Natural killer cell (primary cell): ENCODE measurements around the gene FBXL7. TPM values are rescaled to one million over a fixed set of nuclear protein-coding genes. Genes with fewer than 3 reads are reported as not detected.

Source experiments
- ATAC-seq, 3 donors: fragments of 150-1000 bp in 2 of 3; fragments of 200-7000 bp in 1 of 3; cut with Tn5 transposase; 1 replicate in 1 of 3; 2 replicates in 2 of 3; pipeline ENCODE4 v1.10.0; 2021; ENCODE audit warnings: mild to moderate bottlenecking in 2 of 3, moderate library complexity in 2 of 3
- DNase-seq, 2 donors: peaks; one replicate each; pipeline versions ENCODE4 v3.0.0 to v3.0.0-alpha.2; 2013 to 2021; ENCODE audit warnings: mixed read lengths in 1 of 2
- H3K27ac ChIP-seq: one replicate; pipeline ENCODE4 v1.5.1; 2013; ENCODE audit warnings: mild to moderate bottlenecking, low read length
- H3K27me3 ChIP-seq: one replicate; pipeline ENCODE4 v1.6.1; 2013; ENCODE audit warnings: low read length; ENCODE audit not compliant: control insufficient read depth, insufficient read depth
- H3K36me3 ChIP-seq: one replicate; pipeline ENCODE4 v1.6.1; 2013; ENCODE audit warnings: low read length; ENCODE audit not compliant: control insufficient read depth, insufficient read depth
- H3K4me1 ChIP-seq: one replicate; pipeline ENCODE4 v1.6.1; 2013; ENCODE audit warnings: low read length; ENCODE audit not compliant: control insufficient read depth, insufficient read depth
- H3K4me3 ChIP-seq: one replicate; pipeline ENCODE4 v1.5.1; 2013; ENCODE audit warnings: low read length
- H3K9me3 ChIP-seq: one replicate; pipeline ENCODE4 v1.6.1; 2013; ENCODE audit warnings: low read length; ENCODE audit not compliant: control insufficient read depth, insufficient read depth
- H3K27ac Mint-ChIP-seq, 2 donors: one replicate each; pipeline ENCODE4 v1.8.0; 2022; ENCODE audit warnings: mild to moderate bottlenecking in 2 of 2, mixed read lengths in 2 of 2, moderate library complexity in 1 of 2
- H3K27me3 Mint-ChIP-seq, 2 donors: one replicate each; pipeline ENCODE4 v1.8.0; 2022; ENCODE audit warnings: low read depth in 2 of 2, mixed read lengths in 2 of 2
- H3K36me3 Mint-ChIP-seq: one replicate; pipeline ENCODE4 v1.8.0; 2022; ENCODE audit warnings: mixed read lengths
- H3K4me1 Mint-ChIP-seq, 2 donors: one replicate each; pipeline ENCODE4 v1.8.0; 2022; ENCODE audit warnings: mixed read lengths in 2 of 2
- H3K4me3 Mint-ChIP-seq: one replicate; pipeline ENCODE4 v1.8.0; 2022; ENCODE audit warnings: mild to moderate bottlenecking, moderate library complexity, mixed read lengths
- H3K9me3 Mint-ChIP-seq, 2 donors: one replicate each; pipeline ENCODE4 v1.8.0; 2022; ENCODE audit warnings: mixed read lengths in 2 of 2
- WGBS: methylation state at CpG from one replicate; pipeline ENCODE4 v1.1.7; 2013; ENCODE audit warnings: missing lambda C conversion rate; ENCODE audit not compliant: insufficient coverage; 5-methylcytosine and 5-hydroxymethylcytosine counted together
- intact Hi-C: fragments of 100-400 bp; cut with micrococcal nuclease; formaldehyde crosslinking; loops from one replicate; pipeline ENCODE4 v1.14.2; 2022
- total RNA-seq, 4 donors: library from RNA; stranded (reverse); fragments of 120-200 nt in 1 of 4; gene quantifications; one replicate each; pipeline versions ENCODE4 v1.2.3 to v1.2.4, GENCODE V29; 2013 to 2022
- TF ChIP-seq, protein P1 (sequence below): fragments of 200-600 bp; IDR thresholded peaks from one replicate; pipeline ENCODE4 v1.8.0; 2022; ENCODE audit warnings: antibody characterized with exemption

The FBXL7 gene
- total RNA-seq, 3 donors from 2014 or later (not counting 1 experiment from before 2014, with no cell fraction given): not detected

DNA sequence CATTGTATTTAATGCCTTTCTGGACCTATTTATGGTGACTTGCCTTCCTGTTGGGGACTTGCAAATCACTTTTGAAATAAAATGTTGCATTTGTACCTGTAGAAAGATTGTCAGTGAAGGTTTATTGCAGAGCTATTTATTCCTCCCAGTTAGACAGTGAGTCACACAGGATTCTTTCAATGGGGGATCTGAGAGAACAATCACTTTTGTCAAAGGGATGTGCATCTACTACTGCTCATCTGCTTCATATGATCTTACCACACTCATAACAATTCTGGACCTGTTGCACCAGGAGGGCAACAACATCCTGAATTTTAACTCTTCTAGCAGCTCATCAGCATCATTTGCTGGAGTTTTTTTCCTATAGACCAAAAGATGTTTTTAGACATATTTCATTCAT, 66.8 kb downstream of the FBXL7 start:
- H3K27ac ChIP-seq: no peak overlapping the region
- peaks cover 3 to 12% of the 10 kb centered on the region in 2 donors for H3K9me3 Mint-ChIP-seq
- no peaks in the 10 kb centered on the region for H3K36me3 Mint-ChIP-seq
- intact Hi-C loops: no loop called here
- no peak overlapping the region for H3K4me3 Mint-ChIP-seq
- H3K4me1 Mint-ChIP-seq: no peaks in the 10 kb centered on the region
- H3K4me1 ChIP-seq: no peaks in the 10 kb centered on the region
- H3K27ac Mint-ChIP-seq: no peak overlapping the region
- ATAC-seq (no peak), DNase-seq (no peak)
- peaks cover 3% of the 10 kb centered on the region for H3K9me3 ChIP-seq
- no peaks in the 10 kb centered on the region for H3K36me3 ChIP-seq
- H3K27me3 Mint-ChIP-seq: no peaks in the 10 kb centered on the region
- no peaks in the 10 kb centered on the region for H3K27me3 ChIP-seq
- TF ChIP-seq, protein P1, sequence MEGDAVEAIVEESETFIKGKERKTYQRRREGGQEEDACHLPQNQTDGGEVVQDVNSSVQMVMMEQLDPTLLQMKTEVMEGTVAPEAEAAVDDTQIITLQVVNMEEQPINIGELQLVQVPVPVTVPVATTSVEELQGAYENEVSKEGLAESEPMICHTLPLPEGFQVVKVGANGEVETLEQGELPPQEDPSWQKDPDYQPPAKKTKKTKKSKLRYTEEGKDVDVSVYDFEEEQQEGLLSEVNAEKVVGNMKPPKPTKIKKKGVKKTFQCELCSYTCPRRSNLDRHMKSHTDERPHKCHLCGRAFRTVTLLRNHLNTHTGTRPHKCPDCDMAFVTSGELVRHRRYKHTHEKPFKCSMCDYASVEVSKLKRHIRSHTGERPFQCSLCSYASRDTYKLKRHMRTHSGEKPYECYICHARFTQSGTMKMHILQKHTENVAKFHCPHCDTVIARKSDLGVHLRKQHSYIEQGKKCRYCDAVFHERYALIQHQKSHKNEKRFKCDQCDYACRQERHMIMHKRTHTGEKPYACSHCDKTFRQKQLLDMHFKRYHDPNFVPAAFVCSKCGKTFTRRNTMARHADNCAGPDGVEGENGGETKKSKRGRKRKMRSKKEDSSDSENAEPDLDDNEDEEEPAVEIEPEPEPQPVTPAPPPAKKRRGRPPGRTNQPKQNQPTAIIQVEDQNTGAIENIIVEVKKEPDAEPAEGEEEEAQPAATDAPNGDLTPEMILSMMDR: no peak
- H3K4me3 ChIP-seq: no peak overlapping the region

DNA sequence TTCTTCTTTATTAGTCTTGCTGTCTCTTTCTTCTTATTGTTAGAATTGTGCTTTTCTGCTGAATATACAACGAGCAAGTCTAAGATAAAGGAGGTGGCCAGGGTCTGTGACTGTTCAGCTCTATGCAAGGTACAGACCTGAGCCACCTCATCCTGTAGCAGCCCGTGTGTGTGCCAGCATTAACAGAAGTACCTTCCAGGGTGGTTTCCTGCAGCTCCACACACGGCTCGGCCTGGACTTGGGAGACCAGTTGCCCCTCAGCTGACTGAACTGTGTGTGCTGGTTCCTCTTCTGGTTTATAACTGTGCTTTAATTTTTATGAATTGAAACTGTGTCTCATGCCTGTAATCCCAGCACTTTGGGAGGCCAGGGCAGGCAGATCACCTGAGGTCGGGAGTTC, 70.5 kb downstream of the FBXL7 start:
- intact Hi-C loops: no loop called here
- DNase-seq (no peak), ATAC-seq (no peak)
- H3K36me3 ChIP-seq: no peaks in the 10 kb centered on the region
- Mint-ChIP-seq H3K27ac (no peak overlapping the region), H3K4me3 (no peak overlapping the region), H3K27me3 (no peaks in the 10 kb centered on the region), H3K9me3 (peaks cover 3 to 8% of the 10 kb centered on the region in 2 donors), H3K4me1 (no peaks in the 10 kb centered on the region), H3K36me3 (no peaks in the 10 kb centered on the region)
- H3K4me1 ChIP-seq: no peaks in the 10 kb centered on the region
- TF ChIP-seq, protein P1: no peak
- no peak overlapping the region for H3K27ac ChIP-seq
- 69% methylated on average over 5 of the region's 5 CpGs for WGBS
- H3K9me3 ChIP-seq: peaks cover 3% of the 10 kb centered on the region
- H3K27me3 ChIP-seq: no peaks in the 10 kb centered on the region
- H3K4me3 ChIP-seq: no peak overlapping the region

DNA sequence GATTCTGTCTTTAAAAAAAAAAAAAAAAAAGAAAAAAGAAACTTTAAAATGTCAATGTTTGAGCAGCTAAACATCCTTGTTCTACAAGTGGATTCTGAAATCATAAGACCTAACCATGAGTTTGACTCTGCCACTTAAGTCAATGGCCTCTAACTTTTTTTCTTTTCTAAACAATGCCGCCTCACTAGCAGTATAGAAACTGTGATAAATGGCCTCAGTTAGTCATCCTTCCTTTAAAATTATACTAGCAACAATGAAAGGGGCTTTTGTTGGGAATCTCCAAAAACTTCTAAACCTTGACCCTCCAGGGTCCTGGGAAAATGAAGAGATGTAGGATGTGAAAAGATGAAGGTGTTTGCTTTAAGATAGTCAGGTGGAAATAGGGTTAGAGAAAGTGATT, 71.1 kb downstream of the FBXL7 start:
- Mint-ChIP-seq H3K4me1 (no peaks in the 10 kb centered on the region), H3K27me3 (no peaks in the 10 kb centered on the region), H3K9me3 (peaks cover 3 to 8% of the 10 kb centered on the region in 2 donors), H3K27ac (no peak overlapping the region), H3K4me3 (no peak overlapping the region), H3K36me3 (no peaks in the 10 kb centered on the region)
- Histone ChIP-seq H3K36me3 (no peaks in the 10 kb centered on the region), H3K27ac (no peak overlapping the region), H3K4me1 (no peaks in the 10 kb centered on the region), H3K9me3 (peaks cover 3% of the 10 kb centered on the region), H3K4me3 (no peak overlapping the region), H3K27me3 (no peaks in the 10 kb centered on the region)
- ATAC-seq: no peak
- TF ChIP-seq, protein P1: no peak
- WGBS: 100% methylated on average over 1 of the region's 1 CpG
- no peak for DNase-seq
- intact Hi-C loops: no loop called here

DNA sequence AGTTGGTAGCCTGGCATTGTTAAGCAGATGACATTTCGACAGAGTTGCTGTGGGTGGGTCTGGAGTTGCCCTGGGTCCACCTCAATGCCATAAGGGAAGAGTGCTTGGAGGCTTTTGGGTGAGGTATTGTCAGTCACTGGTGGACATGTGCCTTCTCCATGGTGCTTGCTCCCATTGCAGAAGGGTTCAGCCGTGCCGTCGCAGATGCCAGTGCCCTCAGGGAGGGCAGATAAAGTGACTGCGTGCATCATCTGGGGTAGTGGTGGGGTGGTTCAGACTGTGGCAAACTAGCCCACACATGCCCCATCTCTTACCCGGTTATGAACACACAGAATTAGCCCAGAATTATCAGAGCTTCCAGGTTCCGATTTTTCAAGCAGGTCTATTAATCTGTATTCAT, 71.6 kb downstream of the FBXL7 start:
- H3K9me3 ChIP-seq: peaks cover 3% of the 10 kb centered on the region
- H3K4me1 Mint-ChIP-seq: no peaks in the 10 kb centered on the region
- TF ChIP-seq, protein P1: no peak
- DNase-seq: no peak
- 83% methylated on average over 4 of the region's 7 CpGs for WGBS
- H3K4me3 ChIP-seq: no peak overlapping the region
- H3K27ac ChIP-seq: no peak overlapping the region
- no peaks in the 10 kb centered on the region for H3K36me3 Mint-ChIP-seq
- H3K9me3 Mint-ChIP-seq: peaks cover 3 to 7% of the 10 kb centered on the region in 2 donors
- H3K4me1 ChIP-seq: no peaks in the 10 kb centered on the region
- no peak overlapping the region for H3K27ac Mint-ChIP-seq
- no peak for ATAC-seq
- no peak overlapping the region for H3K4me3 Mint-ChIP-seq
- H3K27me3 Mint-ChIP-seq: no peaks in the 10 kb centered on the region
- no peaks in the 10 kb centered on the region for H3K27me3 ChIP-seq
- intact Hi-C loops: no loop called here
- H3K36me3 ChIP-seq: no peaks in the 10 kb centered on the region
